A549 (cell line): Measurements from ENCODE around the gene H6PD. TPM values are rescaled to one million over a fixed set of nuclear protein-coding genes. Genes with fewer than 3 reads are reported as not detected.

Source experiments
- ATAC-seq, 2 experiments: fragments of 200-7000 bp in 1 of 2; fragments of >200 bp in 1 of 2; cut with Nextera tagmentation in 1 of 2; cut with Tn5 transposase in 1 of 2; 3 replicates each; pipeline versions ENCODE4 v1.8.0 to v1.9.1; 2018 to 2020; ENCODE audit warnings: mild to moderate bottlenecking in 1 of 2, moderate library complexity in 1 of 2
- CTCF ChIA-PET: fragments of 300-600 bp; sonication (Branson Sonifier 250); formaldehyde crosslinking; extraction: SDS; loops from one replicate; lab custom pipeline; 2021; ENCODE audit warnings: antibody characterized with exemption, inconsistent platforms; lab: Yijun Ruan, JAX
- POLR2A ChIA-PET: fragments of 350-600 bp; formaldehyde crosslinking; extraction: SDS; loops from one replicate; lab custom pipeline; 2021; ENCODE audit warnings: antibody characterized with exemption, inconsistent platforms; lab: Yijun Ruan, JAX
- DNase-seq, 2 experiments: peaks; one replicate each; pipeline versions ENCODE4 v3.0.0 to v3.0.0-alpha.2; 2011 to 2016; ENCODE audit warnings: low read depth in 1 of 2, low spot score in 1 of 2
- FAIRE-seq: peaks from 2 replicates; lab custom pipeline; 2011; peaks lifted over from hg19 to GRCh38; lab: Jason Lieb, UNC
- H3K27ac ChIP-seq, 2 experiments: fragments of >200 bp; sonication (Bioruptor Twin); formaldehyde crosslinking; 3 replicates each; pipeline ENCODE4 v1.5.1; 2016 to 2017
- H3K4me1 ChIP-seq: fragments of >200 bp; sonication (Bioruptor Twin); formaldehyde crosslinking; 3 replicates; pipeline ENCODE4 v1.6.1; 2016
- H3K4me2 ChIP-seq: fragments of >200 bp; sonication (Bioruptor Twin); formaldehyde crosslinking; 3 replicates; pipeline ENCODE4 v1.6.1; 2016
- H3K4me3 ChIP-seq: fragments of >200 bp; sonication (Bioruptor Twin); formaldehyde crosslinking; 3 replicates; pipeline ENCODE4 v1.5.1; 2016
- H3K9me3 ChIP-seq: fragments of >200 bp; sonication (Bioruptor Twin); formaldehyde crosslinking; 3 replicates; pipeline ENCODE4 v1.6.1; 2016
- CBX8 ChIP-seq: fragments of 200-600 bp; sonication (generic); IDR thresholded peaks from 2 replicates; pipeline ENCODE4 v1.6.1; 2016
- CHD2 ChIP-seq: fragments of 150-350 bp; IDR thresholded peaks from 2 replicates; pipeline ENCODE4 v1.6.1; 2014; ENCODE audit warnings: low read length; ENCODE audit not compliant: partially characterized antibody
- EP300 ChIP-seq, 2 experiments: fragments of >200 bp; sonication (Bioruptor Twin); formaldehyde crosslinking; IDR thresholded peaks; 2 replicates in 1 of 2; 3 replicates in 1 of 2; pipeline ENCODE4 v1.6.1; 2016 to 2017
- ESRRA ChIP-seq: fragments of 150-350 bp; IDR thresholded peaks from 2 replicates; pipeline ENCODE4 v1.6.1; 2014; ENCODE audit warnings: mild to moderate bottlenecking, low read length, borderline replicate concordance
- FOSL2 ChIP-seq, 2 experiments: fragments of 450-650 bp in 1 of 2; fragments of >200 bp in 1 of 2; sonication (Bioruptor Twin) in 1 of 2; formaldehyde crosslinking; IDR thresholded peaks; 2 replicates each; pipeline versions ENCODE4 v1.5.0 to v1.6.1; 2016 to 2020; ENCODE audit warnings: mild to moderate bottlenecking in 1 of 2, moderate library complexity in 1 of 2
- FOXS1 ChIP-seq: fragments of 250-450 bp; sonication (Bioruptor Pico); IDR thresholded peaks from 2 replicates; pipeline ENCODE4 v1.5.0; 2020; ENCODE audit warnings: mild to moderate bottlenecking, moderate library complexity
- GATA3 ChIP-seq: IDR thresholded peaks from 2 replicates; pipeline ENCODE4 v1.6.1; 2012; ENCODE audit warnings: borderline replicate concordance
- HDAC2 ChIP-seq: fragments of 200-600 bp; sonication (generic); IDR thresholded peaks from 2 replicates; pipeline ENCODE4 v1.6.1; 2016
- HEYL ChIP-seq: fragments of 250-450 bp; sonication (Bioruptor Pico); IDR thresholded peaks from 2 replicates; pipeline ENCODE4 v1.8.0; 2021; ENCODE audit warnings: mild to moderate bottlenecking, moderate library complexity
- HMGXB4 ChIP-seq: fragments of 250-450 bp; sonication (Bioruptor Pico); IDR thresholded peaks from 2 replicates; pipeline ENCODE4 v1.5.0; 2021; ENCODE audit warnings: mild to moderate bottlenecking, moderate library complexity, borderline replicate concordance
- HOXB13 ChIP-seq: fragments of 250-450 bp; sonication (Bioruptor Pico); IDR thresholded peaks from 2 replicates; pipeline ENCODE4 v1.5.0; 2020; ENCODE audit warnings: low read depth, mild to moderate bottlenecking, moderate library complexity
- JUNB ChIP-seq: fragments of >200 bp; sonication (Bioruptor Twin); formaldehyde crosslinking; IDR thresholded peaks from 2 replicates; pipeline ENCODE4 v1.6.1; 2016
- RCOR1 ChIP-seq: fragments of 150-350 bp; IDR thresholded peaks from 2 replicates; pipeline ENCODE4 v1.6.1; 2014; ENCODE audit warnings: antibody characterized with exemption, low read length, low read depth
- REST ChIP-seq: fragments of 200-600 bp; sonication (generic); IDR thresholded peaks from 2 replicates; pipeline ENCODE4 v1.6.1; 2016; ENCODE audit warnings: antibody characterized with exemption, mild to moderate bottlenecking, moderate library complexity
- RFX5 ChIP-seq: fragments of 450-650 bp; IDR thresholded peaks from 2 replicates; pipeline ENCODE4 v1.7.1; 2014; ENCODE audit warnings: antibody characterized with exemption, mild to moderate bottlenecking, moderate library complexity
- SREBF2 ChIP-seq: fragments of 450-650 bp; IDR thresholded peaks from 2 replicates; pipeline ENCODE4 v1.6.1; 2014; ENCODE audit warnings: mild to moderate bottlenecking, moderate library complexity
- TP53 ChIP-seq: fragments of 250-450 bp; sonication (Bioruptor Pico); IDR thresholded peaks from 2 replicates; pipeline ENCODE4 v1.5.0; 2021; ENCODE audit warnings: mild to moderate bottlenecking, moderate library complexity
- ZNF302 ChIP-seq: fragments of 250-450 bp; sonication (Bioruptor Pico); IDR thresholded peaks from 2 replicates; pipeline ENCODE4 v1.9.0; 2021; ENCODE audit warnings: inconsistent platforms, mild to moderate bottlenecking, moderate library complexity
- WGBS: methylation state at CpG from one replicate; pipeline ENCODE4 v1.1.6; 2017; ENCODE audit errors: missing lambda C conversion rate; 5-methylcytosine and 5-hydroxymethylcytosine counted together
- polyA plus RNA-seq, 4 experiments: library from polyadenylated mRNA; depleted of rRNA in 3 of 4; stranded (reverse); fragments of >200 nt; fragmentation: RNase III in 1 of 4; extraction: RNeasy Plus Mini Kit Qiagen cat#74134 plus additional on column Dnase treatment in 1 of 4; gene quantifications; 2 replicates in 3 of 4; 3 replicates in 1 of 4; pipeline ENCODE4 v1.2.3, GENCODE V29; 2011 to 2017
- TF ChIP-seq, protein P1 (sequence below): fragments of >200 bp; sonication (Bioruptor Twin); formaldehyde crosslinking; IDR thresholded peaks from 3 replicates; pipeline ENCODE4 v1.6.1; 2016
- TF ChIP-seq, protein P2 (sequence below): IDR thresholded peaks from 2 replicates; pipeline ENCODE4 v1.6.1; 2012

H6PD gene
- polyA plus RNA-seq, 2 of the 4 experiments (the other 2 are of a cell fraction) = 6.0 to 7.9 TPM

DNA sequence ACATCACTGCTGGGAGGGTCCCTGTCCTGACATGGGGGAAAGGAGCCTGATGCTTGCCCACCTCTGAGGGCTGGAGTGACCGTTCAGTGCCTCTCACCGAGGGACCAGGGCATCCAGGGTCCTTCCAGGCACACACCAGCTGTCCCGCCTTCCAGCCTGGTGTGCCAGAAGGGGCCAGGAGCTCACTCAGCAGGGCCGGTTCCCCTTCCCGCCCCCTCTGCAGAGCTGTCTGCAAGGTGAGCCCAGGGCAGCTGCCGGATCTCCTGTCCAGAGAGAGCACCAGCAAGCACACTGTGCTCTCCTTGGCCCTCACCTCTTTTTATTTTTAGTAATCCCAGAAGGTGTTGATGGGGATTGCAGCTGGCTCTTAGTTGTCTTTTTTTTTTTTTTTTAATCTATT lies 16.9 kb downstream of the H6PD start:
- no peaks in the 10 kb centered on the region for H3K4me1 ChIP-seq
- DNase-seq = no peak
- no peak overlapping the region for H3K4me3 ChIP-seq
- ChIA-PET CTCF (interaction anchor here (1.1 to 2.0 kb wide), 2 partner anchors 15 to 141 kb away, joined by 5 to 8 read pairs; no protein-coding TSS in a partner anchor), POLR2A (interaction anchor here (0.7 kb wide), 1 partner anchor 133 kb away, joined by 3 read pairs; no protein-coding TSS in a partner anchor)
- no peak overlapping the region for H3K27ac ChIP-seq
- H3K9me3 ChIP-seq = no peaks in the 10 kb centered on the region
- FAIRE-seq = no peak
- H3K4me2 ChIP-seq = no peak overlapping the region
- ATAC-seq = no peak
- TF ChIP-seq FOSL2 (IDR thresholded peaks at IDR 0.05) = no peak
- TF ChIP-seq FOSL2 (CRISPR knock-in tag; IDR thresholded peaks at IDR 0.05) = no peak
- TF ChIP-seq, protein P1, sequence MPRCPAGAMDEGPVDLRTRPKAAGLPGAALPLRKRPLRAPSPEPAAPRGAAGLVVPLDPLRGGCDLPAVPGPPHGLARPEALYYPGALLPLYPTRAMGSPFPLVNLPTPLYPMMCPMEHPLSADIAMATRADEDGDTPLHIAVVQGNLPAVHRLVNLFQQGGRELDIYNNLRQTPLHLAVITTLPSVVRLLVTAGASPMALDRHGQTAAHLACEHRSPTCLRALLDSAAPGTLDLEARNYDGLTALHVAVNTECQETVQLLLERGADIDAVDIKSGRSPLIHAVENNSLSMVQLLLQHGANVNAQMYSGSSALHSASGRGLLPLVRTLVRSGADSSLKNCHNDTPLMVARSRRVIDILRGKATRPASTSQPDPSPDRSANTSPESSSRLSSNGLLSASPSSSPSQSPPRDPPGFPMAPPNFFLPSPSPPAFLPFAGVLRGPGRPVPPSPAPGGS = no peak
- WGBS = 91% methylated on average over 4 of the region's 6 CpGs

DNA sequence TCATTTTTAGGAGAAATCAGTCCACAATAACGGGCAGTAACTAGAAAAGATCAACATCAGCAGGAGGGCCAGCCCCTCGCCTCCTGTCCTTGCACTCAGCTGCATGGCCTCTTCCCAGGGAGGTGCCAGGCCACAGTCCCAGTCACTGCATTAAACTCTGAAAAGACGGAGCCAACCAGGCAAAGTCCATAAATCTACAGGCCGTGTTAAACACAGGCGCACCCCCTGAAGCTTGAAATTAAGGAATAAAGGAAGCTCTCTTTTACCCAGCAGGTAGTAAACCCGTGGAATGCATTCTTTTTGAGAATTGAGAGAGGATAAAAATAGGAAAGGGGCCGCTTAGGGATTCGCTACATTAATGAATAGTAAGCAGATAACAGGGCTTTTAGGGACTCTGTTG lies 18.4 kb downstream of the H6PD start:
- Histone ChIP-seq H3K4me3 (no peak overlapping the region), H3K27ac (no peak overlapping the region), H3K4me1 (no peaks in the 10 kb centered on the region), H3K4me2 (no peak overlapping the region), H3K9me3 (no peaks in the 10 kb centered on the region)
- ChIA-PET CTCF (interaction anchor here (0.6 to 2.8 kb wide), 6 partner anchors 14 to 335 kb away, joined by 3 to 8 read pairs (median 3); partner anchors contain the start of gene H6PD), POLR2A (no interaction called here)
- TF ChIP-seq EP300 (IDR thresholded peaks at IDR 0.05) (no peak), TP53 (no peak), ZNF302 (CRISPR knock-in tag) (no peak), FOXS1 (no peak), SREBF2 (no peak), HEYL (CRISPR knock-in tag) (no peak), HMGXB4 (CRISPR knock-in tag) (no peak), HDAC2 (no peak)
- FAIRE-seq (no peak), DNase-seq (no peak), ATAC-seq (no peak)
- WGBS = 76% methylated on average over 8 of the region's 8 CpGs

DNA sequence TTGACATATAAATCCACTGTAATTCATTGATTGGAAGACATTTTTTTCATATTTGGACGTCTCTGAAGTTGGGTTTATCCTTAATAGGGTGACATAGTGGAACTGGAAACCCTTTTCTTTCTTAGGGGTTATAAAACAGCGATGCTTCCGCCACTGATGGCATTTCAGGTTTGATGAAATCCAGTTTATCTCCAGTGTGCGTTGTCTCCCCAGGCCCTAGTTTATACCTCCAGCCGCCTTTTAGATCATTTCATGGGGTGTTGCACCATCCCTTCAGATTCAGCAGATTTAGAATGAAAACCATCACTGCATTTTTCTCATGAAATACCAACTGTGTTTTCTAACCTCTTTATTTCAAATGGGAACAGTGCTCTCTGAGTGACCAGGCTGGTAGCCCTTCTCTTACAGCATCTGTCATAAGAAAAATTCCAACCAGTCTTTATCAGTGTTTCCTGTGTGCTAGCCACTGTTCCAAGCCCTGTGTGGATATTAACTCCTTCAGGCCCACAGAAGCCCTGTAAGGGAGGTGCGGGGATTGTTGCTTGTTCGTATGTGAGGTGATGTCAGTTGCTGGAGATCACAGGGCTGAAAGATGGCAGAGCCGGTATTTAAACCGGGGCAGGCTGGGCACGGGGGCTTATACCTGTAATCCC lies 19.0 kb downstream of the H6PD start:
- WGBS = 81% methylated on average over 10 of the region's 10 CpGs
- no peaks in the 10 kb centered on the region for H3K4me1 ChIP-seq
- no peak for DNase-seq
- no peak overlapping the region for H3K4me2 ChIP-seq
- CTCF ChIA-PET = interaction anchor here (0.6 to 2.8 kb wide), 4 partner anchors 14 to 186 kb away, joined by 3 to 8 read pairs (median 4); partner anchors contain the start of gene H6PD
- no peak overlapping the region for H3K4me3 ChIP-seq
- ATAC-seq = no peak
- peaks cover 3% of the 10 kb centered on the region; the same call in 1 of the 3 replicates for H3K9me3 ChIP-seq
- no peak for FAIRE-seq
- POLR2A ChIA-PET = no interaction called here
- H3K27ac ChIP-seq = no peak overlapping the region
- TF ChIP-seq CBX8 (no peak), CHD2 (no peak), ESRRA (no peak), RCOR1 (no peak), GATA3 (no peak), HOXB13 (CRISPR knock-in tag) (no peak), REST (no peak), JUNB (no peak), SREBF2 (no peak), HMGXB4 (CRISPR knock-in tag) (no peak), TP53 (no peak), RFX5 (no peak)
- TF ChIP-seq, protein P2, sequence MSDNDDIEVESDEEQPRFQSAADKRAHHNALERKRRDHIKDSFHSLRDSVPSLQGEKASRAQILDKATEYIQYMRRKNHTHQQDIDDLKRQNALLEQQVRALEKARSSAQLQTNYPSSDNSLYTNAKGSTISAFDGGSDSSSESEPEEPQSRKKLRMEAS = no peak
- TF ChIP-seq, all 56 proteins: peak for 0
